ENCODE measurements around the gene RECQL.

RECQL gene

DNA sequence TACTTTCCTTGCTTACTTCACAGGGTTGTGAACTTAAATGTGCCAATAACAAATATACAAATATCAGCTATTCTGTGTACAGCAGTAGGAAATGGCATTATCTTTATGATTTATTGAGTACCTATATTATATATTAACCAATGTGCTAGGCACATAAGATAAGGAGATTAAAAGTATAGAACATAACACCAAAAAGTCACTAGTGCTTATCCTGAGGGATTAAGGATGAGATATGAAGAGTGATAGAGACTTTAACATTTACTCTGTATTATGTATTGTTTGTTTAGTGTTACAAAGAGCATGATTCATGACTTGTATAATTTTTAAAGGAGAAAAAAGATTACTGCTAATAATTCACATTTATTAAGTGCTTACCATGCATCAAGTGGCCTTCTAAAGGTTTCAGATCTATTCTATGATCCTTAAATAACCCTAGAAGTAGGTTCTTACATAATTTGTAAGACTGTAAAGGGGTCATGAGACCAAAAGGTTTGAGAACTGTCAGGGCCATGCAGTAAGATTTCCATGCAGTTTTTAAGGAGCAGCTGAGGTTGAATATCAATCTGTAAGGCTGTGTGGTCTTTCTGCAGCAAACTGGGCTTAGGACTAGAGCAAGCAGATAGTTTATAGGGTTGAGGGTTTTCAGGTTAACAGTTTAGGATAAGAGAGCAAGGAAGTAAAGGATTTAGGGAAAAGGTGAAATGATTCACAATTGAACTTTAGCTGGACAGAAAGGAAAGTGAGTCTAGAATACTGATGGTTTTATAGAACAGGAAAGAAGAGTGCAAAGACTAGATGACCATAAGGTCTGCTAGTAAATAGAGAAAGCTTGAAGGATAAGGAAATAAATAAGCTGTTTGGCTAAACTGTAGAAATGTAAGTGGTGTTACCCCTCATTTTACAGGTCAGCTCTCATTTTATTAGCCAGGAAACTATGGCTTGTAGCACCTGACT is 57.0 kb downstream of the RECQL start:
- no peak for DNase-seq (ENCODE audit: extremely low spot score)
- ChIA-PET CTCF (interaction anchor here (1.0 to 1.5 kb wide), 2 partner anchors 9 to 19 kb away, joined by 3 read pairs; no protein-coding TSS in a partner anchor), POLR2A (no interaction called here)
- TF ChIP-seq, protein P1, sequence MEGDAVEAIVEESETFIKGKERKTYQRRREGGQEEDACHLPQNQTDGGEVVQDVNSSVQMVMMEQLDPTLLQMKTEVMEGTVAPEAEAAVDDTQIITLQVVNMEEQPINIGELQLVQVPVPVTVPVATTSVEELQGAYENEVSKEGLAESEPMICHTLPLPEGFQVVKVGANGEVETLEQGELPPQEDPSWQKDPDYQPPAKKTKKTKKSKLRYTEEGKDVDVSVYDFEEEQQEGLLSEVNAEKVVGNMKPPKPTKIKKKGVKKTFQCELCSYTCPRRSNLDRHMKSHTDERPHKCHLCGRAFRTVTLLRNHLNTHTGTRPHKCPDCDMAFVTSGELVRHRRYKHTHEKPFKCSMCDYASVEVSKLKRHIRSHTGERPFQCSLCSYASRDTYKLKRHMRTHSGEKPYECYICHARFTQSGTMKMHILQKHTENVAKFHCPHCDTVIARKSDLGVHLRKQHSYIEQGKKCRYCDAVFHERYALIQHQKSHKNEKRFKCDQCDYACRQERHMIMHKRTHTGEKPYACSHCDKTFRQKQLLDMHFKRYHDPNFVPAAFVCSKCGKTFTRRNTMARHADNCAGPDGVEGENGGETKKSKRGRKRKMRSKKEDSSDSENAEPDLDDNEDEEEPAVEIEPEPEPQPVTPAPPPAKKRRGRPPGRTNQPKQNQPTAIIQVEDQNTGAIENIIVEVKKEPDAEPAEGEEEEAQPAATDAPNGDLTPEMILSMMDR (IDR thresholded peaks at IDR 0.05; ENCODE audit: control extremely low read depth, extremely low read depth, low read depth, missing control alignments), result no peak

DNA sequence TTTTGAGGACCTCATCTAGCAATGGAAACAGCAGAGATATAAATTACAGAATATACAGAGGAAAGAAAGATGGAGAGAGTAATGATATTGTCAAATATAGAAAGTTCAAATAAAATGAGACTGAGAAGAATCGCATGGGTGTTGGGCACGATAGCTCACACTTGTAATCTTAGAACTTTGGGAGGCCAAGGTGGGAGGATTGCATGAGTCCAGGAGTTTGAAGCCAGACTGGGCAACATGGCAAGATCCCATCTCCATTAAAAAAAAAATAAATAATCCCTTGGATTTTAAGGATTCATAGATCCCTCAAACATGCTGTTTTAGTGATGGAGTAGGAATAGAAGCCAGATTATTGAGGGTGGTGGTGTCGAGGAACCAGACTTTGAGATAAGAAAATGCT is 62.1 kb downstream of the RECQL start:
- CTCF ChIA-PET, result interaction anchor here (2.0 kb wide), 1 partner anchor 12 kb away, joined by 5 read pairs; no protein-coding TSS in a partner anchor
- DNase-seq (ENCODE audit: extremely low spot score), result no peak
- TF ChIP-seq, protein P1 (IDR thresholded peaks at IDR 0.05; ENCODE audit: control extremely low read depth, extremely low read depth, low read depth, missing control alignments), result no peak
- POLR2A ChIA-PET, result no interaction called here

DNA sequence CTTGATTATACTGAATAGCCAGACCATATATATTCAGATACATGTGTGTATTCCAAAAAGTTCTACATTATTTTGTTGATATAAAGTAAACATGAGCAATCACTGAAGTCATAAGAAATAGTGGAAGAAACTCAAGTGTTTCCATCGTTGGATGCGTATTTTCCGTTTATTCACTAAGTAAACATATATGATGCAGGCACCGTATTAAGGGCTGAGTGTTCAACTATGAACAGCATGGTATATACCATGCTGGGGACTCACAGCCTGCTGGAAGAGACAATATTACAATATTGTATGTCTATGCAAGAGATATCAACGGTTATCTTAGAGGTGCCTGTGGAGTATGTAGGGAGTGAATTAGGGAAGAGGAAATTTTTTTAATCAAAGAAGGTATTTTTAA is 62.8 kb downstream of the RECQL start:
- ChIA-PET CTCF (interaction anchor here (1.2 kb wide), 1 partner anchor 9 kb away, joined by 4 read pairs; no protein-coding TSS in a partner anchor), POLR2A (no interaction called here)
- TF ChIP-seq, protein P1 (IDR thresholded peaks at IDR 0.05; ENCODE audit: control extremely low read depth, extremely low read depth, low read depth, missing control alignments), result no peak
- no peak for DNase-seq (ENCODE audit: extremely low spot score)

DNA sequence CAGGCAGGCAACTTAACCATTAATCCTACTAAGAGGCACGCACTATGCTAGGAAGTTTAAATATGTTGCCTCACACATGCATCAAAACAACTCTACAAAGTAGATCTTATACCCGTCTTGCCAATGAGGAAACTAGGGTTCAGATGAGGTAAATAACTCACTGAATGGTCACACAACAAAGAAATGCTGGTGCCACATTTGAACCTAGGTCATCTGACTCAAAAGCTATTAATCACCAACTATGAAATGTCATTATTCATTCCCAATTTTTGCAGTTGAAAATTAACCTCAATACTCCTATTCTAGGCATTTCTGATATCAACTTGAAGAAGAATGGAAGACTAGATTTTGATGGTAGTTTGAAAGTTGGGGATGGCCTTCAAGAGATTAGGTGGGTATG is 66.7 kb downstream of the RECQL start:
- TF ChIP-seq, protein P1 (IDR thresholded peaks at IDR 0.05; ENCODE audit: control extremely low read depth, extremely low read depth, low read depth, missing control alignments), result no peak
- POLR2A ChIA-PET, result no interaction called here
- DNase-seq (ENCODE audit: extremely low spot score), result no peak
- CTCF ChIA-PET, result interaction anchor here (1.6 kb wide), 1 partner anchor 67 kb away, joined by 3 read pairs; the partner anchor contains the start of genes GOLT1B and RECQL

DNA sequence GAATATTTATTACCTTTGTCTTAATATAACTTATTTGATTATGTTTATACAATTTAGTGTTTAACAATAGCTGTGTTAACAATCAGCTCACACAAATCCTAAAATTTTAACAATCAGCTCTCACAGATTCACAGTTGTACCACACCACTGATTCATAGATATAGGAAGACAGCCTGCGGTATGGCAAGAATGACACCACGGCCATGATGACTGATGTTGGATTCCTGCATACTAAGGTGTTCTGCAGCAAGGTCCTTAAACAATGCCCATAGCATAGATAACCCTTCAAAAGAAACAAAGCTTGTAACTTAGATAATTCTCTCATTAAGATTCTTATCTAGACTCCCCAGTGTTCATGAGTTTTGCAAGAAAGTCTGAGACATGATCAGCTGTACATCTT is 67.9 kb downstream of the RECQL start:
- CTCF ChIA-PET, result interaction anchor here (1.2 to 1.6 kb wide), 2 partner anchors 19 to 68 kb away, joined by 3 read pairs; partner anchors contain the start of genes GOLT1B and RECQL
- TF ChIP-seq, protein P1 (IDR thresholded peaks at IDR 0.05; ENCODE audit: control extremely low read depth, extremely low read depth, low read depth, missing control alignments), result no peak
- no peak for DNase-seq (ENCODE audit: extremely low spot score)
- POLR2A ChIA-PET, result no interaction called here

DNA sequence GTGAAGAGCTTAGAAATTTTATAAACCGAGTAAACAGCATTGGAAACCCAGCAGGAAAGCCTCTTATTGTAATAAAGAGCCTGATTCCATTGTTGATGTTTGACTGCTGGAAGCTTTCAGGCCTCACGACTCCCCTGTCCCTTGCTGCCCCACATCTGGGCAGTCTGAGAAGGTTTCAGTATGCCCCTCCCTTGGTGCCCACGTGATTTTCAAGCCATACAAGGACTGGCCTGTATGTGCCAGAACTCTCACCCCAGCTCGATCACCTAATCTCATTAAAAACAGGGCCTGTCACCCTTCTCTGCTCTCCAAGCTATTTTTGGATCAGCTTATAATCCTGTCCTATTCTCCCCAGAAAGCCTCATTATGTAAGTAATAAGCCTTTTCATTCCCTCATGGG is 71.4 kb downstream of the RECQL start:
- DNase-seq (ENCODE audit: extremely low spot score), result no peak
- TF ChIP-seq, protein P1 (IDR thresholded peaks at IDR 0.05; ENCODE audit: control extremely low read depth, extremely low read depth, low read depth, missing control alignments), result no peak
- ChIA-PET POLR2A (no interaction called here), CTCF (interaction anchor here (1.4 kb wide), 1 partner anchor 8 kb away, joined by 4 read pairs; the partner anchor contains the start of gene PYROXD1)
